Measurements from ENCODE around the gene MIDN. TPM values are rescaled to one million over a fixed set of nuclear protein-coding genes. Genes with fewer than 3 reads are reported as not detected.
A peak's percentile ranks its signal among the peaks of the same experiment; 100 is the strongest.

The MIDN gene
- total RNA-seq, 1 experiment from 2014 or later = 286 TPM

DNA sequence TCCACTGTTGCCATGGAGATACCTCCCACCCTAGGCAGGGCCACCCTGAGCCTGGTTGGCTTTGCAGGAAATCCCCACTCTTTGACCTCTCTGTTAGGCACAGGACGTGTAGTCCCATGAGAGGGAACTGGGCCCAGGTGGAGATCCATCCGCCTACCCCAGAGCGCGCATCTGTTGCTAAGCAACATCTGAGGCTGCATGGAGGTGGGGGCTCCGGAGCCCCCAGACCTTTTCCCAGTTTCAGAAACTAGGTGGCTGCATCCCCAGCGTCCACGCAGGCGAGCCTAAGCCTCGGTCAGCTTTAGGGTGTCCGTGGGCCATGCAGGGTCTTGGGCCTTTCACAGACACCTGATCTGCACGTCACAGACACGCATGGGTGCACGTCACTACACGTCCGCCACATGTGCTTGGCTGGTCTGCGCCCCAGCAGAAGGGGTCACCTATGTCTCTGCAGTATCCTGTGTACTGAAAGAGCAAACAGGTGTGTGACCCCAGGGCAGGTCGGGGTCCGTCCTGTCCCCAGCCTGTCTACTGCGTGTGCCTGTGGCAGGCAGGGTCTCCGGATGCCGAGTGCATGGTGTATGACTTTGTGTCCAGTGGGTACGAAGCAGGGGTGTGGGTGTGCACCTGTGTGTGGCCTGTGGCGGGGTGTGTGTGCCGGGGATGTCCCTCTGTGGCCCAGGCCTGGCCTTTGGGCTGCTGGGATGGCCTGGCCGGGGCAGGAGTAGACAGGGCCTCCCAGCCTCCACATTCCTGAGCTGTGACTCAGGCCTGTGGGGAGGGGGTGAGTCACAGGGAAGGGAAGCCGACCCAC, 16.6 kb downstream of the MIDN start:
- Histone ChIP-seq H2AFZ (ENCODE audit: low read length) (no peak overlapping the region), H2BK12ac (ENCODE audit: insufficient read length, low read depth, low read length) (no peak overlapping the region), H3K27ac (ENCODE audit: insufficient read length, low read depth, low read length) (no peak overlapping the region), H4K20me1 (ENCODE audit: control insufficient read depth, insufficient read depth, insufficient read length) (no peaks in the 10 kb centered on the region), H4K5ac (ENCODE audit: insufficient read length, low read depth, low read length) (no peak overlapping the region), H3K4me2 (ENCODE audit: insufficient read depth, insufficient read length, low read length) (peak overlapping the region; percentile 45), H2BK5ac (ENCODE audit: insufficient read length, low read length) (no peak overlapping the region), H2BK15ac (ENCODE audit: low read depth, low read length) (no peak overlapping the region), H3K27me3 (ENCODE audit: insufficient read depth, low read length) (no peaks in the 10 kb centered on the region), H3K79me1 (ENCODE audit: insufficient read depth, low read depth, low read length, poor library complexity, severe bottlenecking) (no peaks in the 10 kb centered on the region), H3K9ac (ENCODE audit: extremely low read depth, insufficient read length, low read length) (no peak overlapping the region), H3T11ph (ENCODE audit: low read length) (no peak overlapping the region), H3K79me2 (ENCODE audit: insufficient read depth, low read length) (peaks cover under 1% of the 10 kb centered on the region; the same call in 1 of the 2 replicates), H3K4me1 (ENCODE audit: insufficient read depth, low read length) (peaks cover 4% of the 10 kb centered on the region; the same call in 1 of the 2 replicates), H3K18ac (ENCODE audit: insufficient read length, low read depth, low read length) (peak overlapping the region; percentile 29), H2AK5ac (ENCODE audit: insufficient read length, low read length) (no peak overlapping the region), H4K91ac (ENCODE audit: insufficient read length, low read depth, low read length) (no peak overlapping the region), H3K4ac (ENCODE audit: low read depth, low read length) (no peak overlapping the region), H4K8ac (replicated peaks; ENCODE audit: insufficient read length, low read depth, low read length) (no peak overlapping the region), H3K23me2 (ENCODE audit: insufficient read length, low read depth, low read length, poor library complexity, severe bottlenecking) (peaks cover 31% of the 10 kb centered on the region), H2BK120ac (ENCODE audit: low read depth, low read length, poor library complexity, severe bottlenecking) (no peak overlapping the region), H3K23ac (ENCODE audit: insufficient read length, low read depth, low read length) (no peak overlapping the region), H2BK20ac (ENCODE audit: low read depth, low read length, poor library complexity, severe bottlenecking) (no peak overlapping the region), H3K14ac (ENCODE audit: insufficient read depth, low read length) (0 out of 2 replicates have a peak overlapping the region, but pooled peaks have one; percentile 14), H3K9me3 (ENCODE audit: control insufficient read depth, low read depth, low read length) (no peaks in the 10 kb centered on the region), H3K56ac (ENCODE audit: insufficient read length, low read depth, low read length) (no peak overlapping the region)
- Mint-ChIP-seq H3K27me3 (ENCODE audit: low read depth) (peaks cover 13% of the 10 kb centered on the region), H3K36me3 (ENCODE audit: insufficient read depth in 1 of 3, low read depth in 3 of 3) (peaks cover under 1 to 15% (median 2%) of the 10 kb centered on the region in 3 experiments), H3K9me3 (no peaks in the 10 kb centered on the region; a peak in 1 of 5 replicates), H3K4me1 (peaks cover 48 to 53% of the 10 kb centered on the region in 2 experiments), H3K27ac (peak overlapping the region; percentile 52 to 98 (median 91); a peak in 6 of 7 replicates), H3K4me3 (peak overlapping the region; percentile 48 to 71)
- TF ChIP-seq, protein P1, sequence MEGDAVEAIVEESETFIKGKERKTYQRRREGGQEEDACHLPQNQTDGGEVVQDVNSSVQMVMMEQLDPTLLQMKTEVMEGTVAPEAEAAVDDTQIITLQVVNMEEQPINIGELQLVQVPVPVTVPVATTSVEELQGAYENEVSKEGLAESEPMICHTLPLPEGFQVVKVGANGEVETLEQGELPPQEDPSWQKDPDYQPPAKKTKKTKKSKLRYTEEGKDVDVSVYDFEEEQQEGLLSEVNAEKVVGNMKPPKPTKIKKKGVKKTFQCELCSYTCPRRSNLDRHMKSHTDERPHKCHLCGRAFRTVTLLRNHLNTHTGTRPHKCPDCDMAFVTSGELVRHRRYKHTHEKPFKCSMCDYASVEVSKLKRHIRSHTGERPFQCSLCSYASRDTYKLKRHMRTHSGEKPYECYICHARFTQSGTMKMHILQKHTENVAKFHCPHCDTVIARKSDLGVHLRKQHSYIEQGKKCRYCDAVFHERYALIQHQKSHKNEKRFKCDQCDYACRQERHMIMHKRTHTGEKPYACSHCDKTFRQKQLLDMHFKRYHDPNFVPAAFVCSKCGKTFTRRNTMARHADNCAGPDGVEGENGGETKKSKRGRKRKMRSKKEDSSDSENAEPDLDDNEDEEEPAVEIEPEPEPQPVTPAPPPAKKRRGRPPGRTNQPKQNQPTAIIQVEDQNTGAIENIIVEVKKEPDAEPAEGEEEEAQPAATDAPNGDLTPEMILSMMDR (conservative IDR thresholded peaks at IDR 0.05) = no peak
- WGBS (ENCODE audit: extremely low coverage, insufficient read length, low lambda C conversion rate) = no CpG with 5 or more reads among the region's 26 CpGs
- DNase-seq = peak; percentile 91

Data from H9 (cell line).